Measurements from ENCODE around the gene ANKMY1.

DNA sequence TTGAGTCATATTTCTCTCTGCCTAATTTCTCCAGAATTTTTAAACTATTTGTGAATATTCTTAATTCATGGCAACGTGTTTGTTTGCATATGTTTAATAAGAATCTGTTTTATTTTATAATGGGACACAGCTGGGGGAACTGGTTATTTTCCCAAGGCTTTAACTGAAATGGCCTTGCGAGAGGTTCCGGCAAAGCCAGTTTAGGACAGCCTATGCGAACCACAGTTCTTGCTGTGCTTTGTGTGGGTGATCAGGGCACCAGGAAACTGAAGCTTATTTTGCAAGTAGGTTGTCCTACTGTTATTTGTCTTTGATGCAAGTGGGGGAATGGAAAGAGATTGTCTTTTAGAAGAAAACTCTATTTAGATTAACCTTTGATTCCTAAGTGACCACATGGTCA is 6.5 kb downstream of the ANKMY1 start:
- TF ChIP-seq, protein P1, sequence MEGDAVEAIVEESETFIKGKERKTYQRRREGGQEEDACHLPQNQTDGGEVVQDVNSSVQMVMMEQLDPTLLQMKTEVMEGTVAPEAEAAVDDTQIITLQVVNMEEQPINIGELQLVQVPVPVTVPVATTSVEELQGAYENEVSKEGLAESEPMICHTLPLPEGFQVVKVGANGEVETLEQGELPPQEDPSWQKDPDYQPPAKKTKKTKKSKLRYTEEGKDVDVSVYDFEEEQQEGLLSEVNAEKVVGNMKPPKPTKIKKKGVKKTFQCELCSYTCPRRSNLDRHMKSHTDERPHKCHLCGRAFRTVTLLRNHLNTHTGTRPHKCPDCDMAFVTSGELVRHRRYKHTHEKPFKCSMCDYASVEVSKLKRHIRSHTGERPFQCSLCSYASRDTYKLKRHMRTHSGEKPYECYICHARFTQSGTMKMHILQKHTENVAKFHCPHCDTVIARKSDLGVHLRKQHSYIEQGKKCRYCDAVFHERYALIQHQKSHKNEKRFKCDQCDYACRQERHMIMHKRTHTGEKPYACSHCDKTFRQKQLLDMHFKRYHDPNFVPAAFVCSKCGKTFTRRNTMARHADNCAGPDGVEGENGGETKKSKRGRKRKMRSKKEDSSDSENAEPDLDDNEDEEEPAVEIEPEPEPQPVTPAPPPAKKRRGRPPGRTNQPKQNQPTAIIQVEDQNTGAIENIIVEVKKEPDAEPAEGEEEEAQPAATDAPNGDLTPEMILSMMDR (IDR thresholded peaks at IDR 0.05 in 8 of 11, conservative IDR thresholded peaks at IDR 0.05 in 3 of 11), result no peak
- TF ChIP-seq POLR2A (IDR thresholded peaks at IDR 0.05) (no peak), POLR2AphosphoS5 (IDR thresholded peaks at IDR 0.05) (no peak)

All from spleen (tissue), 7 donors.